HepG2 (cell line): ENCODE measurements around the gene RUSC1. TPM values are rescaled to one million over a fixed set of nuclear protein-coding genes. Genes with fewer than 3 reads are reported as not detected.

ENCODE experiments used
- ATAC-seq: fragments of 200-7000 bp; cut with Tn5 transposase; 3 replicates; pipeline ENCODE4 v1.9.1; 2020; ENCODE audit warnings: mild to moderate bottlenecking, moderate library complexity
- BruUV-seq: library from RNA; stranded (reverse); fragments of 400-500 nt; replicated peaks from 2 replicates; lab custom pipeline; 2021; lab: Mats Ljungman, UMichigan
- CTCF ChIA-PET: fragments of 300-600 bp; formaldehyde crosslinking; extraction: SDS; loops from one replicate; lab custom pipeline; 2021; ENCODE audit warnings: low total read pairs, inconsistent platforms, low intra/inter-chr PET ratio; lab: Yijun Ruan, JAX
- POLR2A ChIA-PET: fragments of 350-600 bp; sonication (Branson Sonifier 250); formaldehyde crosslinking; loops from one replicate; lab custom pipeline; 2020; ENCODE audit warnings: antibody characterized with exemption, inconsistent platforms; lab: Yijun Ruan, JAX
- DNase-seq: peaks from one replicate; pipeline ENCODE4 v3.0.0-alpha.2; 2015; ENCODE audit warnings: low spot score
- FAIRE-seq: peaks from 3 replicates; lab custom pipeline; 2011; peaks lifted over from hg19 to GRCh38; lab: Jason Lieb, UNC
- H2AFZ ChIP-seq: one replicate; pipeline ENCODE4 v1.6.1; 2011; ENCODE audit warnings: low read length, inconsistent platforms
- H3K27ac ChIP-seq: fragments of 300-600 bp; 3 replicates; pipeline ENCODE4 v1.8.0; 2011; ENCODE audit warnings: mixed run types, mild to moderate bottlenecking, mixed read lengths, low read length, inconsistent platforms; ENCODE audit not compliant: insufficient read depth; ENCODE audit errors: extremely low read length
- H3K27me3 ChIP-seq, 2 experiments: fragments of 200-600 bp in 1 of 2; 2 replicates in 1 of 2; 3 replicates in 1 of 2; pipeline versions ENCODE4 v1.6.0 to v1.8.0; 2011; ENCODE audit warnings: low read length in 2 of 2, mild to moderate bottlenecking in 2 of 2, moderate library complexity in 2 of 2, inconsistent platforms in 1 of 2; ENCODE audit not compliant: insufficient read depth in 2 of 2, control insufficient read depth in 1 of 2
- H3K36me3 ChIP-seq, 2 experiments: fragments of 200-600 bp in 1 of 2; replicated peaks in 1 of 2; 2 replicates in 1 of 2; 3 replicates in 1 of 2; pipeline versions ENCODE4 v1.5.1 to v1.8.0; 2011; ENCODE audit warnings: low read length in 2 of 2, inconsistent platforms in 1 of 2; ENCODE audit not compliant: insufficient read depth in 2 of 2, control insufficient read depth in 1 of 2
- H3K4me1 ChIP-seq: 2 replicates; pipeline ENCODE4 v1.5.1; 2012; ENCODE audit warnings: low read length, inconsistent platforms; ENCODE audit not compliant: insufficient read depth
- H3K4me2 ChIP-seq: 2 replicates; pipeline ENCODE4 v1.6.0; 2011; ENCODE audit warnings: low read depth, low read length, inconsistent platforms
- H3K4me3 ChIP-seq, 3 experiments: fragments of 200-600 bp in 1 of 3; sonication (generic), shearing (Covaris generic) in 1 of 3; replicated peaks in 1 of 3; 2 replicates each; pipeline ENCODE4 v1.5.1; 2011 to 2016; ENCODE audit warnings: low read length in 3 of 3, inconsistent platforms in 2 of 3, low read depth in 2 of 3, mild to moderate bottlenecking in 2 of 3, control low read depth in 1 of 3, mixed read lengths in 1 of 3; ENCODE audit not compliant: insufficient read depth in 1 of 3
- H3K79me2 ChIP-seq: one replicate; pipeline ENCODE4 v1.6.1; 2011; ENCODE audit warnings: low read length, inconsistent platforms; ENCODE audit not compliant: insufficient read depth
- H3K9ac ChIP-seq: 2 replicates; pipeline ENCODE4 v1.6.0; 2011; ENCODE audit warnings: mild to moderate bottlenecking, low read depth, low read length, inconsistent platforms; ENCODE audit not compliant: insufficient read depth
- H3K9me3 ChIP-seq: 2 replicates; pipeline ENCODE4 v1.5.1; 2012; ENCODE audit warnings: mild to moderate bottlenecking, low read length
- H4K20me1 ChIP-seq: 2 replicates; pipeline ENCODE4 v1.6.0; 2011; ENCODE audit warnings: inconsistent platforms, mild to moderate bottlenecking, low read length, moderate library complexity; ENCODE audit not compliant: insufficient read depth
- AGO2 ChIP-seq: fragments of 200-400 bp; formaldehyde crosslinking; optimal IDR thresholded peaks from 2 replicates; pipeline ENCODE3; 2017; ENCODE audit warnings: mild to moderate bottlenecking, low read depth, low read length, moderate library complexity
- ERF ChIP-seq: IDR thresholded peaks from 2 replicates; pipeline ENCODE4 v1.6.1; 2018; ENCODE audit warnings: missing biosample characterization, missing genetic modification reagents
- SRF ChIP-seq: IDR thresholded peaks from 2 replicates; pipeline ENCODE4 v1.6.1; 2011; ENCODE audit warnings: mild to moderate bottlenecking, low read depth, low read length, moderate library complexity
- ZGPAT ChIP-seq: IDR thresholded peaks from 2 replicates; pipeline ENCODE4 v1.6.1; 2016; ENCODE audit warnings: mild to moderate bottlenecking
- WGBS: methylation state at CpG from one replicate; pipeline ENCODE4 v1.1.6; 2017; ENCODE audit warnings: low lambda C conversion rate; 5-methylcytosine and 5-hydroxymethylcytosine counted together
- in situ Hi-C: cut with HindIII; loops from 2 replicates; pipeline ENCODE4 v1.10.0; 2017; ENCODE audit warnings: low pct_unique_long_range_greater_than_20kb; ENCODE audit not compliant: extremely low pct_ligation_motif_present
- intact Hi-C: fragments of 100-400 bp; cut with micrococcal nuclease; formaldehyde crosslinking; loops from one replicate; pipeline ENCODE4 v1.10.0; 2022; ENCODE audit not compliant: unreplicated experiment
- polyA plus RNA-seq, 8 experiments: library from polyadenylated mRNA; depleted of rRNA in 3 of 8; stranded (reverse) in 7 of 8; unstranded in 1 of 8; fragments of >200 nt; fragmentation: Illumina TruSeq in 4 of 8; extraction: Trizol in 4 of 8; gene quantifications; 2 replicates each; pipeline versions ENCODE4 v1.2.1 to v1.2.3, GENCODE V29; 2011 to 2016; ENCODE audit warnings: low read depth in 4 of 8, missing spikeins in 1 of 8, mixed read lengths in 1 of 8; ENCODE audit not compliant: insufficient read depth in 1 of 8
- total RNA-seq, 5 experiments: library from RNA; depleted of rRNA; stranded (reverse); fragments of >200 nt; fragmentation: Illumina TruSeq; extraction: Trizol; gene quantifications; 2 replicates each; pipeline ENCODE4 v1.2.3, GENCODE V29; 2016; ENCODE audit warnings: low read depth in 1 of 5

Gene RUSC1
- total and polyA plus RNA-seq, 2 of the 13 experiments (the other 11 are each of a cell fraction or from before 2014, with no cell fraction given) = 18.7 to 20.4 TPM

DNA sequence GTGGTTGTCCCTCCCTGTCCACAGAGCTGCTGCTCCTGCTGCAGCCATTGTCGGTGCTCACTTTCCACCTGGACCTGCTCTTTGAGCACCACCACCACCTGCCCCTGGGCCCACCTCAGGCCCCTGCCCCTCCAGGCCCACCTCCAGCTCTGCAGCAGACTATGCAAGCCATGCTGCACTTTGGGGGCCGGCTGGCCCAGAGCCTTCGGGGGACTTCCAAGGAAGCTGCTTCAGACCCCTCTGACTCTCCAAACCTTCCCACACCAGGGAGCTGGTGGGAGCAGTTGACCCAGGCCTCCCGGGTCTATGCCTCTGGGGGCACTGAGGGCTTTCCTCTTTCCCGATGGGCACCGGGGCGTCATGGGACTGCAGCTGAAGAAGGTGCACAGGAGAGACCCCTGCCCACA is 5.9 kb downstream of the RUSC1 start:
- H3K79me2 ChIP-seq = peaks cover 5% of the 10 kb centered on the region
- intact Hi-C loops = no loop called here
- TF ChIP-seq AGO2 (peak; percentile 57), ZGPAT (no peak), SRF (no peak)
- TF ChIP-seq, all 625 proteins: peak for 1
- in situ Hi-C loops = no loop called here
- Histone ChIP-seq H3K27me3 (no peaks in the 10 kb centered on the region; a peak in 1 of 5 replicates), H3K9me3 (no peaks in the 10 kb centered on the region), H4K20me1 (no peaks in the 10 kb centered on the region; the same call in 1 of the 2 replicates), H3K4me1 (peaks cover 35% of the 10 kb centered on the region), H3K36me3 (peaks cover 2 to 32% of the 10 kb centered on the region in 2 experiments; a peak in 4 of 5 replicates), H2AFZ (no peak overlapping the region), H3K4me2 (no peak overlapping the region; the same call in 1 of the 2 replicates), H3K27ac (no peak overlapping the region), H3K9ac (no peak overlapping the region), H3K4me3 (no peak overlapping the region)
- POLR2A ChIA-PET = no interaction called here
- no peak for FAIRE-seq
- CTCF ChIA-PET = no interaction called here
- DNase-seq = no peak
- ATAC-seq = no peak
- BruUV-seq = no TSS peak
- 95% methylated on average over 3 of the region's 7 CpGs for WGBS

GRCh38 chr1:155327981-155328380 is 7.3 kb downstream of the RUSC1 start:
- peaks cover 24% of the 10 kb centered on the region for H3K4me1 ChIP-seq
- no peak overlapping the region for H3K4me2 ChIP-seq
- no peak overlapping the region for H2AFZ ChIP-seq
- no peak overlapping the region for H3K9ac ChIP-seq
- H3K9me3 ChIP-seq = no peaks in the 10 kb centered on the region
- ATAC-seq (no peak), FAIRE-seq (no peak), DNase-seq (no peak)
- intact Hi-C loops = no loop called here
- peaks cover 2 to 32% of the 10 kb centered on the region in 2 experiments; a peak in 4 of 5 replicates for H3K36me3 ChIP-seq
- H4K20me1 ChIP-seq = no peaks in the 10 kb centered on the region
- 92% methylated on average over 1 of the region's 4 CpGs for WGBS
- ChIA-PET CTCF (no interaction called here), POLR2A (interaction anchor here (1.3 kb wide), 1 partner anchor 55 kb away, joined by 3 read pairs; the partner anchor contains the start of gene CLK2)
- H3K4me3 ChIP-seq = no peak overlapping the region
- H3K79me2 ChIP-seq = peaks cover 5% of the 10 kb centered on the region
- in situ Hi-C loops = no loop called here
- BruUV-seq = no TSS peak
- H3K27ac ChIP-seq = no peak overlapping the region
- TF ChIP-seq ERF (CRISPR knock-in tag) = no peak
- no peaks in the 10 kb centered on the region; a peak in 1 of 5 replicates for H3K27me3 ChIP-seq
